NCI-H2196 (cell line): Measurements from ENCODE around the gene PAM.
A peak's percentile ranks its signal among the peaks of the same experiment; 100 is the strongest.

ENCODE experiments used
- DNase-seq: peaks from one replicate; lab custom pipeline; 2025; ENCODE audit not compliant: unreplicated experiment; lab: John Stamatoyannopoulos, UW

PAM gene

DNA sequence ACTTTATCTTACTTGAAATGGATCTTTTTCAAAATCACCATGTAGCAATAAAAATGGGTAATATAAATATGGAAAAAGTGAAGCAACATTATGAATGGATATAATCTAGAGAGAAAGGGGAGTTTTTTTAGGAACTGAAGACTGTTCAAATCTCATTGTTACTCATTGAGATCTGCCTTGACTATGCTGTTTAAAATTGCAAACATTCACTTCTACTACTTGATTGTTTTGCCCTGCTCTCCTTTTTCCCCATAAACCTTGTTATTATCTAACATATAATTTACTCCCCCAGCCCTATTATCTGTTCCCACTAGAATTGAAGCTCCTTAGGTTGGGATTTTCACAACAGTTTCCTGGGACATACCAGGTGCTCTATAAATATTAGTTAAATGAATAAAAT, 22.0 kb downstream of the PAM start:
- no peak for DNase-seq

DNA sequence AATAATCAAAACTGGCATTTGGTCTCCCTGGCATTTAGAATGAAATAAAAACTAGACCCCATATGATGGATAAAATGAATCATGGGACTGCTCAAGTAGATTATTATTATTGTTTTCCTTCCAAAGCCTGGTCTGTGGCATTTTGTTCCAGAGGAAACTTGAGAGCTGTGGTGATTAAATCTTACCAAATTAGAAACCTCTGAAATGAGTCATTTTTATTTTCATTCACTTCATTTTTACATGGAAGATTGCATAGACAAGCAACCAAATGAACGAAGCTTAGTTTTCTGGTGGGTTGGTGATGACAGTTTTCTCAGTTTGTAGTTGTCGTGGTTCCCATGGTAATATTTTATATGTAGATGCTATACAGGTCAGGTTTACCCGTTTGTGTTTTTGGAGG, 23.4 kb downstream of the PAM start:
- DNase-seq: no peak

DNA sequence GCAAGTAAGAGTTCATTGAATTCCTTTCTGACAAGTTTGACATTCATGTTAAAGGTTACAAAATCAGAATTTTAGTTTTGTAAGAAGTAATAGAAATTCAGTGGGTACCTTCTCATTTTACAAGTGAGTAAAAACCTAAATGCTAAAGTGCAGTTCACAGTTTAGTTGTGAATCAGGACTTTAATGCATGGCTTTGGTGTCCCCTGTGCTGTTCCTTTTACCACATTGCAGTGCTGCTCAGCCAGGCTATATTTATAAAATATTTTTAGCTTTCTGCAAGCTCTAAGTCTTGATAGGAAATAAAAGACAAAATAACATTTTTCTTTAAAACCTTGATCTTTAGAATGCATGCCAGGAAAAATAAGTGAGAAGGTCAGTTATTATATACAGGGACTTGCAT, 26.3 kb downstream of the PAM start:
- no peak for DNase-seq

DNA sequence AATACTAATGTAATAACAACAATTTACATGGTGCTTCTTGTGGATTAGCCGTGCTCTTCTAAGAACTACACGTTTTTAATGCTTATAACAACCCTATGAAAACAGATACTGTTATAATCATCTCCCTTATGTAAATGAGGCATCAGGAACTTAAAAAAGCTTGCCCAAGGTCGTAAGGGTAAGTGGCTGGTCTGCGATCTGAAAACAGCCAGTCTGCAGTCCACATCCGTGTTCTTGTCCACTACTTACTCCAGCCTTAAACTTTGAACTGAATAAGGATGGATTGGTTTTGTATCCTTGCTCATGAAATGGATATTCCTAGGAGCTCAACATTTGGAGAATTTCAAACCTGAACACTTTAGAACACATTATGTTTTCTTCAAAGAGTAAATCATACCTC, 26.7 kb downstream of the PAM start:
- no peak for DNase-seq

DNA sequence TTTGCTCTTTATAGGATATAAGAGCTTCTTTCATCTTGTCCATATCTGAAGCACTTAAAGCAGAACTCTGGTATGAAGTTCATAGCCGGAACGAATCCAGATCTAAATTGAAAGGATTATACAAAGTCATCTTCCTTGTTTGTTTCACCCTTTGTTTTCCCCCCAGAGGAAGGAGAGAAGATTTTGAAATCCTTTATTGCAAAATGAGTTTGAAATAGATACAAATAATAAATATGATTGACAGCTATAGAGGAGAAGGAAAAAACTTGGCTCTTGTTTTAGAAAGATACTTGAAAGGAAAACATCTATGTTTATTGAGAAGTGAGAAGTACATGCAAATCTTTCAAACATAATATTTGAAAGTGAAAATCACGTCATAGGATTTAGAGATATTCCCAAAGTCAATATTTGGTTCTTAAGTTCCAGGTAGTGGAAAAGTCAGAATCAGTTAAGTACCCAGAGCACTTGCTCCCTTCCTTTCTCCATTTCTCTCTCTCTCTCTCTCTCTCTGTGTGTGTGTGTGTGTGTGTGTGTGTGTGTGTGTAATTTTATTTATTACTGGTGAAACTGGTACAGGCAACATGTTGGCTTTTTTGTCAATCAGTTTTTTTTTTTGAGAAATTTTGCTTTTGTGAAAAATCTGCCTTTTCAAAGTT, 27.2 kb downstream of the PAM start:
- peak; percentile 24 for DNase-seq

DNA sequence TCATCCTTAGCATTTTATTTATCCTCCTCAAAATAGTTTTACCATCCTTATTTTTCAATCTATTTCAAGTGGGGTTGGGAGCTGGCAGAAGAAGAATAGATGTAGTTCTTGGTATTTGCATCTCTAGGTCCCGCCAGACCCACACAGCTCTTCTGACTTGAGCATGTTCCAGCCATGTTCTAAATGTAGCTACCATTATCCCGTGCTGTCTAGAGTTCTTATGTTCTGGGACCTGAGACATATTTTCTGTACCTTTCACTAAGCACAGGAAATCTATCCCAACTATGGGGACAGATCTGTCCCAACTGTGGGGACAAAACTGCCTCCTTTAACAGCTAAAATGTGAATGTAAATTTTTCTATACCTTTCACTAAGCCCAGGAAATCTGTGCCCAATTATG, 32.0 kb downstream of the PAM start:
- DNase-seq: no peak

DNA sequence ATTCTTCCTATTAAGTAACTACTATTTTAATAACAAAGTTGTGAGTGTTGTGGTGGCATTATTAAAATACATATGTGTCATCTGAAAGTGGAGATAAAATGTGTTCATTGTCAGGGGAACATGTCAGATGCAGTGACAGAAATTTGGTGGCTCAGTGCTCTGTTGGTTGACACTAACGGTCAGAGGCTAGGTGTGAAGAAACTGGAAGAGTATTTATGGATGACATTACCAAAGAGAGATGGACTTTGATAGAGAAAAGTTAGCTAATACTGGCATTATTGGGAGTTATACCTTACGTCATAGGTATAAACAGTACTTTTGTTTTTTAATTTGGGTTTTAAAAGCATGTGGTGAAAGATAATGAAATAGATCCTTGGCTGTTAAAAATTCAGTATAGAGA, 33.7 kb downstream of the PAM start:
- no peak for DNase-seq

DNA sequence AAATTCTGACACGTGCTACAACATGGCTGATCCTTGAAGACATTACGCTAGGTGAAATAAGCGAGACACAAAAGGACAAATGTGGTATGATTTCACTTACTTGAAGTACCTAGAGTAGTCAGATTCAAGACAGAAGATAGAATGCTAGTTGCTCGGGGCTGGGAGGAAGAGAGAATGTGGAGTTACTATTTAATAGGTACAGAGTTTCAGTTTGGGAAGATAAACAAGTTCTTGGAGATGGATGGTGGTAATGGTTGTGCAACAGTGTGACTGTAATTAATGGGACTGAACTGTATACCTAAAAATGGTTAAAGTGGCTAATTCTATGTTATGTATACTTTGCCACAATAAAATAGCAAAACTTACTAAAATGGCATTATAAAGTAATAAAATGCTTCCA, 34.4 kb downstream of the PAM start:
- peak; percentile 17 for DNase-seq

DNA sequence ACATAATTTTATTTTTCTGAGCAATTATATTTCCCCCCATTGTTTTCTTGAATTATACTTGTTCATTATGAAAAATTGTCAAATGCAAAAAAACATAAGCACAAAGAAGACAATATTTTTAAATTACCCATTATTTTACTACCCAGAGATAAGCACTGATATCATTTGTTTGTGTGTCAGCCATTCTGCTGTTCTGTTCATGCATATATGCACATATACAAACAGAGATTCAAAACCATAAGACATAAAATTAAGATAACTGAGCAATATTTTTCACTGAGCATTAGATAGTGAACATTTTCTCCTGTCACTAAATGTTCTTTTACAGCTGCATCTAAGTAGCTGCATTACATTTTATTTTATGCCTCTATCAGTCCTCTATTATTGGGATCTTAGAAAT, 35.6 kb downstream of the PAM start:
- no peak for DNase-seq

DNA sequence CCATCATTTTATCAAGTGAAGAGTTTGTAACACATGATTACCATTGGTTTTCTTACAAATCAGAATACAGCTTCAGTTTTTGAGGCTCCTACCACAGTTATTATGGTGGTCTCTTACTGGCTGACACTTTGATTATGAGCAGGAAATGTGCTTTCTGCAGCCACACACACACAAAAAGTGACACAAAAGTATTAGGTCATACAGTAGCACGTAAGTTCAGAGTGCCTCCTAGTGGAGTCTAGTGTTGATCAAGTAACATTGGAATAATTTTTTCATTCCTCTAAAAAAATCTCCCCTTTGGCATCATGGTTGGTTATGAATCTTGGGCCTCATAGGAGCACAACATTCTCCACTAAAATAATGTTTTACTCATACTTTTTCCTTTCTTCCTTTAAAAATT, 37.6 kb downstream of the PAM start:
- peak; percentile 27 for DNase-seq

DNA sequence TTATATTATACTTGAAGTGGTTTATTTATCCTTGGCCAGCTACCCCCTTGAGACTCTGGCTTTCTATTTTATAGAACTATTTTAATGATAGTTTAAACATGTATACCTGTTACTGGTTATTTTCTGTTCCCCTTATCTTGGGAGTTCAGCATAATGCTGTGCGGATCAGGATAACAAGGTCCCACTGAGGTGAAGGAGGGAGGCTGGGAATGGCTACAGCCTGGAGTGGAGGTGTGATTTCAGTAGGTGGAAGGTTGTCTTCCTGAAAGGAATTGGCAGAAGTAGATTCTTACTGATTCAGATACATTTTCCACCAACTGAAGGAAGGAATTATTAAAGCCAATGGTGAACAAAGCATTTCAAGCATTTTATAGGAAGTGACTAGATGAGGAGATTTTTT, 38.9 kb downstream of the PAM start:
- DNase-seq: no peak

DNA sequence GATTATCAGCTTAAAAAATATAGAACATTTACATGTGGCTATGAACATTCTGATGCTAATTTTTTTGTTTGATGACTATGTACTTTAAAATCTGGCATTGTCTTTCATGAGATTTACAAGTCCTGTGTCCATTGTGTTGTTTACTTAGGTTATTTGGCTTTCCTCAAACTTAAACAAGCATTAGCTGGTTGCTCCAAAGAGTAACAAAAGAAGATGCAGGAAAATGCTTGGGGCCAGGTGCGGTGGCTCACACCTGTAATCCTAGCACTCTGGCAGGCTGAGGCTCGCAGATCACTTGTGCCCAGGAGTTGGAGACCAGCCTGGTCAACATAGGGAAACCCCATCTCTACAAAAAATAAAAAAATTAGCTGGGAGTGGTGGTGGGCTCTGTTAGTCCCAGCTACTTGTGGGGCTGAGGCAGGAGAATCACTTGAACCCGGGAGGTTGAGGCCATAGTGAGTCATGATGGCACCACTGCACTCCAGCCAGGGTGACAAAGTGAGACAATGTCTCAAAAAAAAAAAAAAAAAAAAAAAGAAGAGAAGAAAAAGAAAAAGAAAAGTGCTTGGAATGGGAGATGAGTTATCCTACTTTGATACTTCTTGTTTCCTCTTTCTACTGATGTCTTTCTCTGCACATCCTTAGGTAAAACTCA, 39.7 kb downstream of the PAM start:
- peak; percentile 53 for DNase-seq

DNA sequence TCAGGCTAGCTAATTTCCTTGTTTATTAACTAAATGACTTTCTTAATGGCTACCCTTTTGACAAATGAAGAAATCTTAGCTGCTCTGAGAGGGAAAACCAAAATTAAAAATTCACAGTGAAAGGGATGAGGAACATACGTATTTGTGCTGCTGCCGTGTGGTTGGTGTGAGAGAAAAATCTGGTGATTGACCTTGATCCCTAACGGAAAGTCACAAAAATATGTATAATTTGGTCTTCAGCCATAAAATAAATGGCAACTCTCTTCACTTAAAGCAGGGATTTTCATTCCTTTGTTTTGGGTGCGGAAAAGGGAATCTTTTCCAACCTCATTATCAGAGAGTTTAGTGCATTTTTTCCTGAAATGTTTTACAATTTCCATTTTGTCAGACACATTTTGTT, 40.4 kb downstream of the PAM start:
- no peak for DNase-seq

DNA sequence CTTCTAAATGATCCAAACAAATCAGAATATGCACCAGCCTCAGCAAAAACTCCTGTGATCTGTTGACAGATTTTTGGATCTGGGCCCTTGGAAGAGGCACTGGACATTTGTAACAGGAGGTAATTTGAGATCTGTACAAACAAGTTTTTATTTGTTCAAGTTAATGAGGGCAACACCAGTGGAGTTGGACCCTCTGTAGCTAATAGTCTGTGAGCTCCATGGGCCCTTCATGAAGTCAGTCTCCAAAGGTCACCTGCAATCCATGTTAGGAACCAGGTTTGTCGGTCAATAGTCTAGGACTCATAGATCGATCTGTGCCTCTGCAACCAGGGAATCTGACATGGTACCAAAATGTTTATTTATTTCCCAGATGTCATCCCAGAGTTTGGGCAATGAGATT, 40.9 kb downstream of the PAM start:
- peak; percentile 66 for DNase-seq

DNA sequence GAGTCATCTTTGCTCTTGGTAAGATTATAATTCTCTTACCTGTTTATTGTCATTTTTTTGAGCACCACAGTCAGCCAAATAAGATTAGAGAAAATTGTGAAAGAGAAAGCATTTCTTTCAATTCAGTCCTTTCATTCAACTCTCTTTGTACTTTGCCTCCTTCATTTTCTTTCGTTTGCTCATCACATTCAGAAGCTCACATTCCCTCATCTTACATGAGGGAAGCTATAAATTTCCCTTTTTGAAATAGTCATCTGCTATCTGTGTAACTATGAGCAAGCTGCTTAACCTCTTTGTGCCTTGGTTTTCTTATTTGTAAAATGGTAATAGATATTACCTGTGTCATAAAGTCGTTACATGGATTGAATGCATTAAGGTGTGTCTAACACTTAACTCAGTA, 41.4 kb downstream of the PAM start:
- peak; percentile 26 for DNase-seq

DNA sequence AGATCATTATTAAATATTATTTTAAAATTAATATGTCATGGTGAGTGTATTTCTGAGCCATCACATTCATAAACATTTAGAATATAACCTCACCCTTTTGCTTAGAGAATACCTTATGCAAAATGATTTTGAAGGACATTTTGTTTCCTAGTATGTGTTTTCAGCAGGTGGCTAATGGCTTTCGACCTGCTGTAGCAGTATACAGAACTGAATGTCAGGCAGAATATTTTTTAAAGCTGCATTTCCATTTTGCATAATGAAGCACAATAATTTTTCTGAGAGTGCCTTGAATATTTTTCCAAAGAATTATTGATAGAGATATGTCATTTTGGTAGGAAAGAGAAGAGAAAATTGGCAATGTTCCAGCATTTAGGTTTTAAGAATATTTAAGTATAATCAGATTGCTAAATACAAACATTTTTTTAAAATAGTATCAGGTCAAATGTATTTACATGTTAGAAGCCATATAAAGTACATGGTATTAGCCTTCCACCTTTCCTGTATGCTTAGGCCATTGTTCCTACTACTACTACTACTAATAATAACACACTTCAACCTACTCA, 42.3 kb downstream of the PAM start:
- DNase-seq: peak; percentile 8

DNA sequence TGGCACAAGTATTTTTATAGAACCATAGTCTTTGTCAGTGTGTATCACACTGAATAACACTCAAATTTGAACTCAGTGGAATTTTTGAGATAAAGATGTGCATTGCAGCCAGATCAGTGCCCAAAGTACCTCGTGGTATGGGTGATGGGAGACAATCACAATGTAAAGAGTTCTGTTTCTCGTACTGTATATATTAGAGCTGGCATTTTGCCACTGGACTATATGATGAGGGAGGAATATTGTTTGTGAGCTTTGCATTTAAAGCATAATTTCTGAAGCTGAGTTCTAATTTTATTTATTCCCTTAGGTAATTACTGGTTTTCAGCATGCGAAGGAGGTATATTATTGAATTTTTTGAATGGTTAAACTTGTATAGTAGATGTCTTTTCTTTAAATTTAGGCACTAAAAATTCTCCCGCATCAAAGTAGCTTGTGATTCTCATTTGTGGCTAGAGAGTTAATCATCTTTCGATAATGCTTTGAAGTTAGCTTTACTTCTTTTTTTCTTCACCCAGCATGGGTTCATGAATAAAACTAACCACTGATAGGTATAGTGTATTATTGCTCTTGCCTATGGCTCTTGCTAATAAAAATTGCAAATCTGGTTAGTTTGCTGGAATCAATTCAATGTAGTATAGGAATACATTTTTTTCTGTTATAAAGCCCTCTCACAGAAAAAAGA, 43.1 kb downstream of the PAM start:
- DNase-seq: no peak

DNA sequence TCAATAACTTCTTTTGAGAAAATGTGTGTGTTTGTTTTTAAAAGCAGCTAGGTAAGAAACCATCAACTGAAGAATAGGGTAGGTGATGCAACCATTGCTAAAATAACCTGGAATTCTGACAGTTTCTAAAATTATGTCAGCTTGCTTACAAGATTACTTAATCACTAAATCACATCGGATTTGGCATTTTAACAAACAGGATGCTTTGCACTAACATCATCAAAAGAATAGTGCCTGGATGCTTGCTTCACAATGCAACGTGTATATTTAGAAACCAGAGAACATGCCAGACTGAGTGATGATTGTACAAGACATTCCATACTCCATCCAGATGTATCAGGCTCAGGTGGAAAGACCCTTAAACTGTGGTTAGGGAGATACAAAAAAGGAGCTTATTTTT, 43.9 kb downstream of the PAM start:
- peak; percentile 21 for DNase-seq

DNA sequence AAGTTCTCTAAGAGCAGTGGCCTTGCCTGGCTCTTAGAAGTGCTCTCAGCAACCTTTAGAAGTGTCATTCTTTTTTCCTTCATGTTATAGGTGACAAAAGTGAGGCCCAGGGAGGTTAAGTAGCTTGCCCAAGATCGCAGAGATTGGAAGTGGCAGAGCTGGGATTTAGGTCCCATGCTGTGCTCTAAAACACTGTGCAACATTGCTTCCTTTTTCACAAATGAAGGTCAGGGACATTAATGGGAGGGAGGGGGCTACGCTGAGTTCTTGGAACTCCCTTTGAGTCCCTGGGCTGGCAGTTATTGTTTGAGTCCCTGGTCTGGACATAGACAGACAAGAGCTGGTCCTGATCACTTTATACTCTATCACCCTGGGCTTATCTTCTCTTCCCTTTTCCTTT, 45.3 kb downstream of the PAM start:
- DNase-seq: no peak

DNA sequence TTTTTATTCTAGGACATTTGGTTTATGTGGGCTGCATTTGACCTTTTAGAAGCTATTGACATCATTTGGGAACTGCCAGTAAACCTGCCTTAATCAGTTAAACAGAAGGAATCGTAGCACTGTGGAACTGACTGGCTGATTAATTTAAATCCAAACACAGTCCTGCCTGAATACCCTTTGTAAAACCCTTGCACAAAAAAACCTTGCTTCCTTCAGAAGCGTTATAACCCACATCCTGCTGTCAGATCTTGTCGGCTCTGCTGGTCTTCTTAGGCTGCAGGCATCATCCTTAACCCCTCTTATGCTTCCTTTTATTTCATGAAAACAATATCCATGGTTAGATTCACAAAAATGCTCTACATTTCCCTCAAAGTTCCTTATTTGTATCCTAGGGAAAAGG, 46.3 kb downstream of the PAM start:
- DNase-seq: no peak

DNA sequence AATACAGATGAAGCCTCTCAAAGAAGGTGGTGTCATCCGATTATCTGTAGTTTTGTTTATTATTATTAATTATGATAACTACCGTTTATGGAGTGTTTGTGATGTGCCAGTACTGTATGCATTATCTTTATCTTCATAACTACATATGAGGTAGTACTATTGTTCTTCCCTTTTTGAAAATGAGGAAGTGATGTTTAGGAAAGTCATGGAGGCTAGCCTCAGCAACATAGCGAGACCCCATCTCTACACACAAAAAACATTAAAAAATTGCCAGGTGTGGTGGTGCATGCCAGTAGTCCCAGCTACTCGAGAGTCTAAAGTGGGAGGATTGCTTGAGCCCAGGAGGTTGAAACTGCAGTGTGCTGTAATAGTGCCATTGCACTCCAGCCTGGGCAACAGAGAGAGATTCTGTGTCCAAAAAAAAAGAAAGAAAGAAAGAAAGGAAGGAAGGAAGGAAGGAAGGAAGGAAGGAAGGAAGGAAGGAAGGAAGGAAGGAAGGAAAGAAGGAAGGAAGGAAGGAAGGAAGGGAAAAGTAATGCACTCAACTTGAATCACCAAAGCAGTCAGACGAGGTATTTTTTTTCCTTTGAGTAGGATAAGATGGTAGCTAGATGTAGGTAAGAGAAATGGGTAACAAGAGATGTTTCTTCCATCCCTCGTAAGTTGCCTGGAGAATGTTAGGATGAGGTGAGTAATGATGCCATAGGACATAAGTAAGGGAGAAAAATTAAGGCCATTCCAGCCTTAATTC, 47.8 kb downstream of the PAM start:
- DNase-seq: no peak
